ENCODE results near the gene CAMTA1.
"Not testable (repeated sequence)": the region's sequence is repeated elsewhere in the genome, so short reads cannot be mapped to it uniquely, and the experiment has no call there.

Gene CAMTA1

GRCh38 chr1:7674972-7675371, 889.7 kb downstream of the CAMTA1 start:
- no peak for DNase-seq

GRCh38 chr1:7675431-7676273, 890.4 kb downstream of the CAMTA1 start:
- no peak for DNase-seq

GRCh38 chr1:7676274-7676945, 891.2 kb downstream of the CAMTA1 start:
- no peak for DNase-seq

GRCh38 chr1:7677111-7677510, 891.9 kb downstream of the CAMTA1 start:
- no peak for DNase-seq

GRCh38 chr1:7677815-7678214, 892.6 kb downstream of the CAMTA1 start:
- no peak for DNase-seq

- no peak for DNase-seq
Measured at GRCh38 chr1:7678491-7679158, 893.4 kb downstream of the CAMTA1 start.

- no peak for DNase-seq
Measured at GRCh38 chr1:7679159-7679872, 894.1 kb downstream of the CAMTA1 start.

GRCh38 chr1:7679873-7680206, 894.6 kb downstream of the CAMTA1 start:
- peak in 1 of 56 donors; percentile 50 for DNase-seq

- peak in 51 of 56 donors; percentile 22 to 81 (median 61) for DNase-seq
Measured at GRCh38 chr1:7680207-7680954, 895.1 kb downstream of the CAMTA1 start.

- DNase-seq: peak in 7 of 56 donors; percentile 44 to 71 (median 52)
Measured at GRCh38 chr1:7680955-7681268, 895.7 kb downstream of the CAMTA1 start.

- DNase-seq: no peak
Measured at GRCh38 chr1:7681401-7681800, 896.1 kb downstream of the CAMTA1 start.

GRCh38 chr1:7683521-7683920, 898.3 kb downstream of the CAMTA1 start:
- no peak for DNase-seq

GRCh38 chr1:7684132-7684531, 898.9 kb downstream of the CAMTA1 start:
- DNase-seq: no peak

GRCh38 chr1:7684861-7685635, 899.8 kb downstream of the CAMTA1 start:
- DNase-seq: no peak

GRCh38 chr1:7686301-7686850, 901.1 kb downstream of the CAMTA1 start:
- DNase-seq: no peak

- no peak for DNase-seq
Measured at GRCh38 chr1:7687411-7687810, 902.2 kb downstream of the CAMTA1 start.

- DNase-seq: no peak
Measured at GRCh38 chr1:7688659-7689058, 903.4 kb downstream of the CAMTA1 start.

GRCh38 chr1:7689307-7689706, 904.1 kb downstream of the CAMTA1 start:
- not testable (repeated sequence) for DNase-seq

GRCh38 chr1:7690076-7690475, 904.8 kb downstream of the CAMTA1 start:
- DNase-seq: no peak

Measured in nucleus accumbens (tissue), 56 donors.